Measurements from ENCODE around the gene SFMBT2. TPM values are rescaled to one million over a fixed set of nuclear protein-coding genes. Genes with fewer than 3 reads are reported as not detected.

The SFMBT2 gene
- total and polyA plus RNA-seq, 4 donors = 2.9 to 11.0 (median 6.5) TPM

DNA sequence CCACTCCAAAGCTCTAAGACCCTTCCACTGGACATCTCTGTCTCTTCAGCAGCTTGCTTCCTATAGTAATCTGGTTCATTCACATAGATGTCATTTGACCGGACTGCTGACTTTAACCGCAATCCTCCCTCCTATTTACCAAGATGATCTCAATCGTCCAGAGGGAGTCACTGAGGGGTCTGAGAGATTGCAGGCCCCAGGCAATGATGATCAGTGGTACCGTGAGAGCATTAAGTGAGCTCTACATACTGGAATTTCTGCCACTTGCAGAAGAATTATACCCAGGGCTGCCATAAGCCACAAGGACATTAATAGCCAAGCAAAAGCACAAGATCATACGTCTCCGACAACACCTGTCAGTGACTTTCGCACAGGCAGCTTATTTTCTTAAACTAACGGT, 245.9 kb downstream of the SFMBT2 start:
- H3K9ac ChIP-seq (ENCODE audit: insufficient read depth in 1 of 2, low read length in 2 of 2) = no peak overlapping the region
- no peak for ATAC-seq (ENCODE audit: insufficient read depth, low FRiP score)

DNA sequence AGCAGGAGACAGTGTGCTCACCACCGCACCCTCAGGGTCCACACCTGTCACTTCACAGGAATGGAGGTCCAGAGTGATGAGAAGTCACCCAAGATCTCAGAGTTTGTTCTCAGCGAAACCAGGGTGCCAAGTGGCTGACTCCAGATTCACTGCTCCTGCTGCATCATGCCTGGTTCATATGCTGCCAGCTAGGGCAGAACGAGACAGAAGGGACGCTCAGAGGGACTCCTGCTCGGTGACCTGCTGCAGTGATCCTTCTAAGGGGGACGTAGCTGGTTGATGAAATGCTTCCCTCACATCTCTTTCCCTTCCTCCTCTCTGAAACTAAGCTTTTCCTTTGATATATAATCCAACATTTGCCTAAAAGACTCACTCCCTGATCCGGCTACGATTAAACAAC, 248.5 kb downstream of the SFMBT2 start:
- 92 to 93% methylated on average over 8 of the region's 8 CpGs for WGBS, 2 donors
- peaks cover 0 to 15% (median 10%) of the 10 kb centered on the region in 4 donors for H3K36me3 ChIP-seq (ENCODE audit: control insufficient read depth in 4 of 4, insufficient read depth in 4 of 4, low read length in 4 of 4)
- DNase-seq (no peak), ATAC-seq (ENCODE audit: insufficient read depth, low FRiP score) (no peak)
- no peaks in the 10 kb centered on the region for H3K27me3 ChIP-seq (ENCODE audit: control insufficient read depth in 3 of 3, insufficient read depth in 3 of 3, low read length in 2 of 3)
- no peaks in the 10 kb centered on the region for H3K9me3 ChIP-seq (ENCODE audit: control insufficient read depth in 4 of 4, insufficient read depth in 3 of 4, low read length in 3 of 4)
- no peak overlapping the region for H3K27ac ChIP-seq (ENCODE audit: low read depth in 1 of 2, low read length in 1 of 2)
- H3K9ac ChIP-seq (ENCODE audit: insufficient read depth in 1 of 2, low read length in 2 of 2) = no peak overlapping the region
- H3K4me3 ChIP-seq = no peak overlapping the region
- TF ChIP-seq, protein P1, sequence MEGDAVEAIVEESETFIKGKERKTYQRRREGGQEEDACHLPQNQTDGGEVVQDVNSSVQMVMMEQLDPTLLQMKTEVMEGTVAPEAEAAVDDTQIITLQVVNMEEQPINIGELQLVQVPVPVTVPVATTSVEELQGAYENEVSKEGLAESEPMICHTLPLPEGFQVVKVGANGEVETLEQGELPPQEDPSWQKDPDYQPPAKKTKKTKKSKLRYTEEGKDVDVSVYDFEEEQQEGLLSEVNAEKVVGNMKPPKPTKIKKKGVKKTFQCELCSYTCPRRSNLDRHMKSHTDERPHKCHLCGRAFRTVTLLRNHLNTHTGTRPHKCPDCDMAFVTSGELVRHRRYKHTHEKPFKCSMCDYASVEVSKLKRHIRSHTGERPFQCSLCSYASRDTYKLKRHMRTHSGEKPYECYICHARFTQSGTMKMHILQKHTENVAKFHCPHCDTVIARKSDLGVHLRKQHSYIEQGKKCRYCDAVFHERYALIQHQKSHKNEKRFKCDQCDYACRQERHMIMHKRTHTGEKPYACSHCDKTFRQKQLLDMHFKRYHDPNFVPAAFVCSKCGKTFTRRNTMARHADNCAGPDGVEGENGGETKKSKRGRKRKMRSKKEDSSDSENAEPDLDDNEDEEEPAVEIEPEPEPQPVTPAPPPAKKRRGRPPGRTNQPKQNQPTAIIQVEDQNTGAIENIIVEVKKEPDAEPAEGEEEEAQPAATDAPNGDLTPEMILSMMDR (IDR thresholded peaks at IDR 0.05; ENCODE audit: control extremely low read depth, extremely low read depth) = no peak
- peaks cover 0 to 9% (median 0%) of the 10 kb centered on the region in 5 donors for H3K4me1 ChIP-seq (ENCODE audit: control insufficient read depth in 5 of 5, insufficient read depth in 5 of 5, low read length in 5 of 5)

More for the DNA sequence above, 245.9 kb downstream of the SFMBT2 start:
- no peak overlapping the region for H3K4me3 ChIP-seq
- H3K36me3 ChIP-seq (ENCODE audit: control insufficient read depth in 4 of 4, insufficient read depth in 4 of 4, low read length in 4 of 4) = peaks cover 0 to 13% (median 10%) of the 10 kb centered on the region in 4 donors
- H3K4me1 ChIP-seq (ENCODE audit: control insufficient read depth in 5 of 5, insufficient read depth in 5 of 5, low read length in 5 of 5) = peaks cover 0 to 9% (median 0%) of the 10 kb centered on the region in 5 donors
- H3K27me3 ChIP-seq (ENCODE audit: control insufficient read depth in 3 of 3, insufficient read depth in 3 of 3, low read length in 2 of 3) = no peaks in the 10 kb centered on the region
- no peaks in the 10 kb centered on the region for H3K9me3 ChIP-seq (ENCODE audit: control insufficient read depth in 4 of 4, insufficient read depth in 3 of 4, low read length in 3 of 4)
- TF ChIP-seq, protein P1 (IDR thresholded peaks at IDR 0.05; ENCODE audit: control extremely low read depth, extremely low read depth) = no peak
- 95 to 97% methylated on average over 8 of the region's 8 CpGs for WGBS, 2 donors
- no peak overlapping the region for H3K27ac ChIP-seq (ENCODE audit: low read depth in 1 of 2, low read length in 1 of 2)
- DNase-seq = no peak

DNA sequence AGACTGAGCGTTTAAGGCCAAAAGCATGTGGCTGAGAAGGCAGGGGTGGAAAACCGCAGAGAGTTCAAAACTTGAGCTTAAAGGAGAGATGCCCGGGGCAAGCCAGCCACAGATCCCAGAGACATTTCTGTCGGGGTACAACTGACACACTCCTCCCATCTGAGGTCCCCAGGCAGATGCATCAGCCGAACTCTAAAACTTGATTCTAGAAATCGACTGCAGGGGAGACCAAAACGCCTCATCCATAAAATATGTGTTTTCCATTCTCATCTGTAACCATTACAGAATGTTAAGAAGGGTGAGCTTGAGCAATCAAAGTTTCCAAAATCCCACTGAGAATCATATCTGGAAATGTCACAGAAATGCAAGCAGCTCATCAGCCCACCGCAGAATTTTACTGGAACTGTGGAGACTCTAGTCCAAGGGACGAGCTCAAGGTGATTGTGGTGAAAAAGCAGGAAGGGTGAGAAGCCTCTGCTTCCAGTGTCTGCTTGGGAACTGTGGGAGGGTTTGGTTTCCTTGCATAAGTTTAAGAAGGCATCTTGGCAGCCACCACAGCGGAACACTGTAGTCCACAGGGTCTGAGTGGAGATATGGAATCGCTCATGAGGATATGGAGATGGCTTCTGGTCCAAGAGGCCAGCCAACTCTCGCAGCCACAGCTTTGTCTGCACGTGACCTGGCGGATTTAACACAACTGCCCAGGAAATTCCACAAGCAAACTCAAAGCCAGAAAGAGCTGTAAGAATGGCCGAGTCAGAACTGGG, 249.2 kb downstream of the SFMBT2 start:
- peak; percentile 33 for ATAC-seq (ENCODE audit: insufficient read depth, low FRiP score)
- TF ChIP-seq, protein P1 (IDR thresholded peaks at IDR 0.05; ENCODE audit: control extremely low read depth, extremely low read depth) = no peak

More for the DNA sequence above, 249.2 kb downstream of the SFMBT2 start:
- no peaks in the 10 kb centered on the region for H3K27me3 ChIP-seq (ENCODE audit: control insufficient read depth in 3 of 3, insufficient read depth in 3 of 3, low read length in 2 of 3)
- DNase-seq = peak in 2 of 3 donors; percentile 63 to 81
- peaks cover 0 to 9% (median 0%) of the 10 kb centered on the region in 5 donors for H3K4me1 ChIP-seq (ENCODE audit: control insufficient read depth in 5 of 5, insufficient read depth in 5 of 5, low read length in 5 of 5)
- peaks cover 0 to 15% (median 10%) of the 10 kb centered on the region in 4 donors for H3K36me3 ChIP-seq (ENCODE audit: control insufficient read depth in 4 of 4, insufficient read depth in 4 of 4, low read length in 4 of 4)
- no peak overlapping the region for H3K9ac ChIP-seq (ENCODE audit: insufficient read depth in 1 of 2, low read length in 2 of 2)
- no peak overlapping the region for H3K27ac ChIP-seq (ENCODE audit: low read depth in 1 of 2, low read length in 1 of 2)
- WGBS, 2 donors = 81 to 89% methylated on average over 15 of the region's 15 CpGs
- no peak overlapping the region for H3K4me3 ChIP-seq
- no peaks in the 10 kb centered on the region for H3K9me3 ChIP-seq (ENCODE audit: control insufficient read depth in 4 of 4, insufficient read depth in 3 of 4, low read length in 3 of 4)

Data from lung (tissue), 12 donors.